Activated naive CD4-positive, alpha-beta T cell treated with anti-CD3 and anti-CD28 coated beads for 36 hours (primary cell): ENCODE measurements around the gene NAA40. TPM values are rescaled to one million over a fixed set of nuclear protein-coding genes. Genes with fewer than 3 reads are reported as not detected.
A peak's percentile ranks its signal among the peaks of the same experiment; 100 is the strongest.
"Not testable (repeated sequence)": the region's sequence is repeated elsewhere in the genome, so short reads cannot be mapped to it uniquely, and the experiment has no call there.

ENCODE experiments used
- CTCF ChIA-PET: fragments of 350-600 bp; sonication (Branson Sonifier 250); formaldehyde crosslinking; loops from one replicate; lab custom pipeline; 2021; ENCODE audit warnings: antibody characterized with exemption; lab: Charles Lee
- DNase-seq: peaks from one replicate; pipeline ENCODE4 v3.0.0-alpha.2; 2020
- H3K27ac Mint-ChIP-seq: one replicate; pipeline ENCODE4 v1.8.0; 2021; ENCODE audit warnings: mild to moderate bottlenecking, mixed read lengths
- H3K27me3 Mint-ChIP-seq: one replicate; pipeline ENCODE4 v1.8.0; 2021; ENCODE audit warnings: low read depth, mixed read lengths
- H3K36me3 Mint-ChIP-seq: one replicate; pipeline ENCODE4 v1.8.0; 2021; ENCODE audit warnings: low read depth, mixed read lengths
- H3K4me1 Mint-ChIP-seq: one replicate; pipeline ENCODE4 v1.8.0; 2021; ENCODE audit warnings: low read depth, mixed read lengths
- H3K4me3 Mint-ChIP-seq: one replicate; pipeline ENCODE4 v1.8.0; 2021; ENCODE audit warnings: mild to moderate bottlenecking, moderate library complexity, mixed read lengths
- H3K9me3 Mint-ChIP-seq: one replicate; pipeline ENCODE4 v1.8.0; 2021; ENCODE audit warnings: mixed read lengths
- intact Hi-C: fragments of 100-400 bp; cut with micrococcal nuclease; formaldehyde crosslinking; loops from one replicate; pipeline ENCODE4 v1.15.1; 2023
- total RNA-seq, 2 experiments: library from RNA; stranded (reverse); gene quantifications; one replicate each; pipeline ENCODE4 v1.2.3, GENCODE V29; 2021

NAA40 gene
- total RNA-seq, 2 experiments from 2014 or later, result 10.3 to 13.2 TPM

DNA sequence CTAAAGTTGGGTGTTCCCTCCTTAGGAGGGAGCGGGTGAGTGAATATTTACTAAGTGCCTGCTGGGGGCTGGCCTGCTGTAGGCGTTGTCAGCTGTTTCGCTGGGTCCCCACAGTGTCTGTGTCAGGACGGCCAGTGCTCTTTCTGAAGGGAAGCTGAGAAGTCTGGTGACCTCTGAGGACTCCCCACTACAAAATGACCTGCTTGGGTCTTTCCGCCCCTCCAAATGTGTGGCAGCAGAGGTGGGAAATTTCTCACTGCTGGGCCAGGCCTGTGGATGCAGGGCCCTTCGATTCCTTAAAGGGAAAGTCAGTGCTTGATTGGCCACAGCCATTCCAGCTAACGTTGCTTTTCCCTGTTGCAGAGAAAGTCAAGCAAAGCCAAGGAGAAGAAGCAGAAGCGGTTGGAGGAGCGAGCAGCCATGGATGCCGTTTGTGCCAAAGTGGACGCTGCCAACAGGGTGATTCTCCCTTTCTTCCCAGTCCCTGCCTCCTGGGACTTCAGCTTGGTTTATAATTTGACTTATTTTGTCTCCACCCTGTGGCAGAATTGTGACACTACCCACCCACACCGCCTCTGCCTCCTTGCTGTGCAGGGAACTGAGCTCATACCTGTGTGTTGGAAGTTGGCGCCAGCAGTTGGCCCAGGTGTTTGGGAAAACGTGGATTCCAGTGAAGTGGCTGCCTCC, 6.8 kb downstream of the NAA40 start:
- H3K9me3 Mint-ChIP-seq, result no peaks in the 10 kb centered on the region
- peaks cover 3% of the 10 kb centered on the region for H3K4me1 Mint-ChIP-seq
- H3K27ac Mint-ChIP-seq, result no peak overlapping the region
- intact Hi-C loops, result loop anchor here (1.0 kb wide), 1 partner anchor 108 kb away; no protein-coding TSS in a partner anchor
- peaks cover 2% of the 10 kb centered on the region for H3K36me3 Mint-ChIP-seq
- H3K4me3 Mint-ChIP-seq, result no peak overlapping the region
- H3K27me3 Mint-ChIP-seq, result no peaks in the 10 kb centered on the region
- CTCF ChIA-PET, result interaction anchor here (0.6 to 5.9 kb wide), 26 partner anchors 8 to 206 kb away, joined by 3 to 82 read pairs (median 4); partner anchors contain the start of genes COX8A, MARK2, RCOR2 and ZFTA
- DNase-seq, result peak; percentile 65

DNA sequence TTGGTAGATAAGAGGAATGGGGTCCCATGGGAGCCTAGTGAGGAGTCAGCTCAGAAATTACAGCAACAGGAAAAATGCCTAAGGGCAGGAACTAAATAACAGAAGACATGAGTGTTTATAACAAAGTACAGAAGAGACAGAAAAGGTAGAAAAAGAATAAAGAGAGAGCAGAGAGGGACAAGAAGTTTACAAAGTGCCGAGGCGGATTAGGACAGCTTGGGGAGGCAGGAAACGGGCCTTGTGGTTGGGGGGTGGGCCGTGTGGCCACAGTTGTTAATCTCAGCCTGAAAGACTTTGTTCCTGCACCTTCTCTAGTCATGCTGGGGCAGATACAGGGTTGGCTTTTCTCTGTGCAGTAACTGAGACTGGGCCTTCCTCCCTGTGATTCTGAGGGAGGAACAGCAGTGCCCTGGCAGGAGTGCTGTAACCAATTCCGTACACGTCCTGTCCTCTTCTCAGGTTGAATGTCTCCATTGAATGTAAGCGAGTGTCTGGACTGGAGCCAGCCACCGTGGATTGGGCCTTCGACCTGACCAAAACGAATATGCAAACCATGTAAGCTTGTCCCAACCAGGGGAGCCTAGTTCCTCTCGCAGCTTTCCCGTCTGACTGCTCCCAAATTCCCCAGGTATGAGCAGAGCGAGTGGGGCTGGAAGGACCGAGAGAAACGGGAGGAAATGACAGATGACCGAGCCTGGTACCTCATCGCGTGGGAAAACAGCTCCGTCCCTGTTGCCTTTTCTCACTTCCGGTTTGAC, 13.2 kb downstream of the NAA40 start:
- Mint-ChIP-seq H3K4me3 (no peak overlapping the region), H3K36me3 (peaks cover 10% of the 10 kb centered on the region), H3K27me3 (no peaks in the 10 kb centered on the region), H3K27ac (peak overlapping the region; percentile 26), H3K9me3 (no peaks in the 10 kb centered on the region), H3K4me1 (peaks cover 20% of the 10 kb centered on the region)
- intact Hi-C loops, result no loop called here
- DNase-seq, result peak; percentile 60
- CTCF ChIA-PET, result interaction anchor here (0.6 to 2.5 kb wide), 2 partner anchors 115 to 362 kb away, joined by 3 to 22 read pairs; no protein-coding TSS in a partner anchor

DNA sequence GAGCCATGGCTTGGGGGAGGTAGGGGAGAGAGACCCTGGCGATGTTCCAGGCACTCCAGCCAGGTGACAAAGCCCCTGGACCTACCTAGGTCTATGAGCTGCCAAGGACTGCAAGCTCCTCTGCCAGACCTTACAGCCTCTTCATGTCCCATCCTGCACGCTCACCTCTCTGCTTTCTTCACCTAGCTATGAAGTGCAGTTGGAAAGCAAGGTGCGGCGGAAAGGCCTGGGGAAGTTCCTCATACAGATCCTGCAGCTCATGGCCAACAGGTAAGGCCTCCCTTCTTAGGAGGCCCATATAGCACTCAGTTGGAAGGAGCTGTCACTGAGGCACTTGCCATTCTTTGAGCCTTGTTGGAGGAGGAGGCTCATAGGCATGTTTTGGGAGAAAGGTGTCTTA, 13.8 kb downstream of the NAA40 start:
- Mint-ChIP-seq H3K4me1 (peaks cover 20% of the 10 kb centered on the region), H3K27ac (peak overlapping the region; percentile 26), H3K36me3 (peaks cover 10% of the 10 kb centered on the region), H3K9me3 (no peaks in the 10 kb centered on the region), H3K27me3 (no peaks in the 10 kb centered on the region), H3K4me3 (no peak overlapping the region)
- intact Hi-C loops, result no loop called here
- CTCF ChIA-PET, result interaction anchor here (0.6 to 2.5 kb wide), 3 partner anchors 115 to 362 kb away, joined by 3 to 22 read pairs (median 3); no protein-coding TSS in a partner anchor
- no peak for DNase-seq

GRCh38 chr11:63958008-63958407, 19.2 kb downstream of the NAA40 start:
- intact Hi-C loops, result no loop called here
- Mint-ChIP-seq H3K9me3 (no peaks in the 10 kb centered on the region), H3K4me3 (no peak overlapping the region), H3K27ac (no peak overlapping the region), H3K4me1 (peaks cover 3% of the 10 kb centered on the region), H3K27me3 (no peaks in the 10 kb centered on the region), H3K36me3 (peaks cover 6% of the 10 kb centered on the region)
- no peak for DNase-seq
- CTCF ChIA-PET, result interaction anchor here (0.7 to 1.1 kb wide), 2 partner anchors 11 to 12 kb away, joined by 3 to 4 read pairs; no protein-coding TSS in a partner anchor

GRCh38 chr11:63961608-63962412, 23.0 kb downstream of the NAA40 start:
- no peak overlapping the region for H3K27ac Mint-ChIP-seq
- no peaks in the 10 kb centered on the region for H3K36me3 Mint-ChIP-seq
- no peaks in the 10 kb centered on the region for H3K9me3 Mint-ChIP-seq
- DNase-seq, result no peak
- peaks cover 3% of the 10 kb centered on the region for H3K4me1 Mint-ChIP-seq
- H3K4me3 Mint-ChIP-seq, result no peak overlapping the region
- CTCF ChIA-PET, result interaction anchor here (0.6 to 1.7 kb wide), 4 partner anchors 16 to 623 kb away, joined by 3 to 8 read pairs (median 4); partner anchors contain the start of gene MARK2
- intact Hi-C loops, result no loop called here
- no peaks in the 10 kb centered on the region for H3K27me3 Mint-ChIP-seq

DNA sequence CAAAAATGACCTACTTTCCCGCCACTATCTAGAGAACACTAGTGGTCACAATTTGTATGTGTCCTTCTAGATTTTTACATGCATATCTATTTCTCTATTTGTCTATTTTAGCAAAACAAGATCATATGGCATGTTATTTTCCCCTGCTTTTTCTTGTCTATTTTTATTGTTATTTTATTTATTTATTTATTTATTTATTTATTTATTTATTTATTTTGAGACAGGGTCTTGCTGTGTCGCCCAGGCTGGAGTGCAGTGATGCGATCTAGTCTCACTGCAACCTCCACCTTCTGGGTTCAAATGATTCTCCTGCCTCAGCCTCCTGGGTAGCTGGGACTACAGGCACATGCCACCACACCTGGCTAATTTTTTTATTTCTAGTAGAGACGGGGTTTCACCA, 25.1 kb downstream of the NAA40 start:
- H3K4me3 Mint-ChIP-seq, H3K36me3 Mint-ChIP-seq, DNase-seq, H3K27ac Mint-ChIP-seq, H3K27me3 Mint-ChIP-seq, H3K4me1 Mint-ChIP-seq, H3K9me3 Mint-ChIP-seq, CTCF ChIA-PET, intact Hi-C loops: not testable (repeated sequence)

DNA sequence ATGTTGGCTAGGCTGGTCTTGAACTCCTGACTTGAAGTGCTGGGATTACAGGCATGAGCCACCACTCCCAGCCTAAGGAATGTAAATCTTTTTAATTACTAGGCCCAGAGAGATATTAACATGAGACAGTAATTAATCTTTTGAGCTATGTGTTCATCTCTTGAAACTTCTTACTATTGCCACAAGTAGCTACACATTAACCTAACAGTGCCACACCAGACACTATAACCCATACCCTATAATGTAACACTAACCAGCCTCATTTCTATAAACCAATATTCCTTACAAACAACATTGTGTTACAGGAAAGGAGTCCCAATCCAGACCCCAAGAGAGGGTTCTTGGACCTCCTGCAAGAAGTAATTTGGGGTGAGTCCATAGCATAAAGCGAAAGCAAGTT, 27.6 kb downstream of the NAA40 start:
- CTCF ChIA-PET, result interaction anchor here (1.0 kb wide), 1 partner anchor 184 kb away, joined by 3 read pairs; no protein-coding TSS in a partner anchor
- H3K36me3 Mint-ChIP-seq, result no peaks in the 10 kb centered on the region
- H3K4me1 Mint-ChIP-seq, result peaks cover 3% of the 10 kb centered on the region

DNA sequence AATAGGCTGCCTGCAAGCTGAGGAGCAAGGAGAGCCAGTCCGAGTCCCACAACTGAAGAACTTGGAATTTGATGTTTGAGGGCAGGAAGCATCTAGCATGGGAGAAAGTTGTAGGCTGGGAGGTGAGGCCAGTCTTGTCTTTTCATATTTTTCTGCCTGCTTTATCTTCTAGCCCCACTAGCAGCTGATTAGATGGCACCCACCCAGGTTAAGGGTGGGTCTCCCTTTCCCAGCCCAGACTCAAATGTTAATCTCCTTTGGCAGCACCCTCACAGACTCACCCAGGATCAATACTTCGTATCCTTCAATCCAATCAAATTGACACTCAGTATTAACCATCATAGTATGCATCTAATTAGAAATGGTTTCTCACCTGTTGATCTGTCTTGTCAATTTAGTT, 30.7 kb downstream of the NAA40 start:
- intact Hi-C loops, result no loop called here

More for the DNA sequence above, 27.6 kb downstream of the NAA40 start:
- no peaks in the 10 kb centered on the region for H3K27me3 Mint-ChIP-seq
- H3K4me3 Mint-ChIP-seq, result no peak overlapping the region
- H3K9me3 Mint-ChIP-seq, result no peaks in the 10 kb centered on the region
- intact Hi-C loops, result no loop called here
- no peak for DNase-seq
- no peak overlapping the region for H3K27ac Mint-ChIP-seq

DNA sequence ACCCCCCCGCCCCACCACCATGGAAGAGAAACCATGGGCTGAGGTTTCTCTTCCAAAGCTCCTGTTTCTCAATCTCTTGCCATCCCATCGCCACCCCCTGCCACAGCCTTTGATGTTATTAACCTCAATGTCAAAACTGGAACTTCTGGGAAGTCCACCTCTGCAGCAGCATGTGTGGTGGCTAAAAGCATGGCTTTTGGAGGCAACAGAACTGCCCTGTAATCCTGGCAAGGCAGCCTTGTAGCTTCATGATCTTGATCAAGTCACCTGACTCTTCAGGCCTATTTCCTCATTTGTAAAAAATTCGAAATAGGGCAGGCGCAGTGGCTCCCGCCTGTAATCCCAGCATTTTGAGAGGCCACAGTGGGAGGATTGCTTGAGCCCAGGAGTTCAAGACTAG, 32.1 kb downstream of the NAA40 start:
- H3K4me1 Mint-ChIP-seq, result peaks cover 11% of the 10 kb centered on the region
- CTCF ChIA-PET, result interaction anchor here (0.9 kb wide), 1 partner anchor 134 kb away, joined by 3 read pairs; no protein-coding TSS in a partner anchor

More for the DNA sequence above, 30.7 kb downstream of the NAA40 start:
- no peaks in the 10 kb centered on the region for H3K9me3 Mint-ChIP-seq
- DNase-seq, result no peak
- H3K27me3 Mint-ChIP-seq, result no peaks in the 10 kb centered on the region
- H3K36me3 Mint-ChIP-seq, result peaks cover under 1% of the 10 kb centered on the region
- CTCF ChIA-PET, result interaction anchor here (1.0 kb wide), 1 partner anchor 25 kb away, joined by 4 read pairs; no protein-coding TSS in a partner anchor
- H3K4me3 Mint-ChIP-seq, result no peak overlapping the region
- H3K27ac Mint-ChIP-seq, result no peak overlapping the region
- peaks cover 7% of the 10 kb centered on the region for H3K4me1 Mint-ChIP-seq

DNA sequence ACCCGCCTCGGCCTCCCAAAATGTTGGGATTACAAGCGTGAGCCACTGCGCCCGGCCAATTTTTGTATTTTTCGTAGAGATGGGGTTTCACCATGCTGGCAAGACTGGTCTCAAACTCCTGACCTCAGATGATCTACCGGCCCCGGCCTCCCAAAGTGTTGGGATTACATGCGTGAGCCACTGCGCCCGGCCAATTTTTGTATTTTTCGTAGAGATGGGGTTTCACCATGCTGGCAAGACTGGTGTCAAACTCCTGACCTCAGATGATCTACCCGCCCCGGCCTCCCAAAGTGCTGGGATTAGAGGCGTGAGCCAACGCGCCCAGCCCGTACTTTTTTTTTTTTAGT, 35.1 kb downstream of the NAA40 start:
- DNase-seq, result not testable (repeated sequence)
- peak overlapping the region; percentile 98 for H3K27ac Mint-ChIP-seq

More for the DNA sequence above, 32.1 kb downstream of the NAA40 start:
- no peak overlapping the region for H3K27ac Mint-ChIP-seq
- H3K27me3 Mint-ChIP-seq, result no peaks in the 10 kb centered on the region
- no peaks in the 10 kb centered on the region for H3K9me3 Mint-ChIP-seq
- intact Hi-C loops, result no loop called here
- peaks cover 6% of the 10 kb centered on the region for H3K36me3 Mint-ChIP-seq
- no peak overlapping the region for H3K4me3 Mint-ChIP-seq
- no peak for DNase-seq

DNA sequence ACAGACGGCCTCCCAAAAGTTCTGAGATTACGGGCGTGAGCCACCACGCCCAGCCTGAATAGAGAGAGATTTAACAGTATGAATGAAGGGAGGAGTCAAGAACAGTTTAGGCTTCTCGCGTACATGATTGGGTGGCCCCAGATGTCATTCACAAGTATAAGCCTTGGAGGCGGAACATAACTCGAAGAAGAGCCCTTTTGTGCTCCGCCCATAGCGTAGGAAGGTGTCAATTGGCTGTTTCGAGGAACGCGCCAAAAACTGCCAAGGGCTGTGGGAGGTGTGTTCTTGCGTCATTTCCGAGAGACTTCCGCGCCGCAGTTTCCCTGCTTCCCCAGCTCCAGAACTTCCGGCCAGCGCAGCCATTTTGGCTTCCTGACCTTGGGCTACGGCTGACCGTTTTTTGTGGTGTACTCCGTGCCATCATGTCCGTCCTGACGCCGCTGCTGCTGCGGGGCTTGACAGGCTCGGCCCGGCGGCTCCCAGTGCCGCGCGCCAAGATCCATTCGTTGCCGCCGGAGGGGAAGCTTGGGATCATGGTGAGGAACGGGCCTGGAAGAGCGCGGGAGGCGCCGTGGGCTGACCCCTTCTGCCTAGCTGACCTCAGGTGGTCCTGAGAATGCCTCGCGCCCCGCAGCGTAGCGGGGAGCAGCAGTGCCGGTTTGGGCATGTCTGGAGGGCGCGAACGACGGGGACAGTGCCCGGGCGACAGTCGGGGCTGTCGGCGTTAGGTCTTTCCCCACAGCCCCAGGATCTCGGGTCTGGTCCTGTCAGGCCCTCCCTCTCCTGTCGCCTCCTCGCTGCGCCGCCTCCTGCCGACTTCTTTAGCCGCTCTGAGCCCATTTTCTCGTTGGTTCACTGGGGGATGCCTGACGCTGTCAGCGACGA, 35.7 kb downstream of the NAA40 start, which contains the start of gene COX8A:
Gene COX8A (plus strand): TSS at position 362 of the 885 bp plus-strand sequence. CDS start 61 bp downstream, at position 423.
- CTCF ChIA-PET, result interaction anchor here (0.6 to 2.3 kb wide), 3 partner anchors 29 to 210 kb away, joined by 3 to 9 read pairs (median 3); no protein-coding TSS in a partner anchor
- Mint-ChIP-seq H3K27ac (peak within 1 kb of the TSS; percentile 98), H3K4me3 (peak within 1 kb of the TSS; percentile 95), H3K4me1 (peaks cover 27% of the 10 kb centered on the region), H3K9me3 (no peaks in the 10 kb centered on the region), H3K36me3 (peaks cover 22% of the 10 kb centered on the region), H3K27me3 (no peaks in the 10 kb centered on the region)
- DNase-seq, result peak; percentile 99
- intact Hi-C loops, result loop anchor here (1.0 kb wide), 7 partner anchors 12 to 443 kb away; partner anchors contain the start of genes ESRRA and OTUB1

More for the DNA sequence above, 35.1 kb downstream of the NAA40 start:
- H3K27me3 Mint-ChIP-seq, H3K9me3 Mint-ChIP-seq: not testable (repeated sequence)
- intact Hi-C loops, result loop anchor here (1.0 kb wide), 7 partner anchors 12 to 443 kb away; partner anchors contain the start of genes ESRRA and OTUB1
- Mint-ChIP-seq H3K4me3 (peak overlapping the region; percentile 95), H3K4me1 (peaks cover 27% of the 10 kb centered on the region), H3K36me3 (peaks cover 20% of the 10 kb centered on the region)
- CTCF ChIA-PET, result interaction anchor here (0.6 to 2.3 kb wide), 3 partner anchors 28 to 211 kb away, joined by 3 to 9 read pairs (median 3); no protein-coding TSS in a partner anchor
